IPS-11a (cell line): ENCODE measurements around the gene GGCX.

ENCODE experiments used
- H3K4me3 ChIP-seq: one replicate; pipeline ENCODE4 v1.5.1; 2013; ENCODE audit warnings: low read depth, low read length, control low read depth

Gene GGCX

GRCh38 chr2:85522090-85522647 is 39.1 kb downstream of the GGCX start:
- no peak overlapping the region for H3K4me3 ChIP-seq

DNA sequence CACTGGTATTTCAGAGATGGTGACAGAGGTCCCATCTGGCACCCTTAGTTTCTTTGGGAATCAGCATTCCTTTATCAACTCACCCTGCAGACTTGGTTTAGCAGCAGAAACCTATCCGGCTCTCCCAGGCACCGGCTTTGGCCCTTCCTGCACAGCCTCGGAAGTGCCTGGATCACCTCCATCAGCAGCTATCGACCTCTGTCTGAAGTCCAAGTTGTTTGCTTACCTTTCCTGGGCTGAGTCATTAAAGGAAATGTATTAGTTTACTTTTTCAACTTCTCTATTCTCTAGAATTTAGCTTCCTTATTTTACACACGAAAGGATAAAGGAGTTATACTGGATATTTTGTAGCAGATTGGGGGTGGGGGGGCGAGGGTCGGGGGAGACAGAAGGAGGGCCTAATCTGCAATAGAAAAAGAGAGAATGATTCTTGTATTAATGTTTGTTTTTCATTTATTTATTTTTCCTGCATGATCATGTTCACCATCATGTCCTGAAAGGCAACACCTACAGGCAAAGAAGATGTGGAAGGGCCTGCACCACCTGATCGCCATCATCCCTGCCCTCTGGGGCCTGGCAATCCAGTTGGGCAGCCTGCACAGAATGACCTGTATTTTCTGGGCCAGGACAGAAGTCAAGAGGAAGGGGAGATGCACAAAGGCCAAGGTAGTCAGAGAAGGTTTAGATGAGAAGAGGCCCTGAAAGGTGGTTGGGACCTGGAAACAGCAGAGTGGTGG is 44.5 kb downstream of the GGCX start:
- H3K4me3 ChIP-seq, result no peak overlapping the region

DNA sequence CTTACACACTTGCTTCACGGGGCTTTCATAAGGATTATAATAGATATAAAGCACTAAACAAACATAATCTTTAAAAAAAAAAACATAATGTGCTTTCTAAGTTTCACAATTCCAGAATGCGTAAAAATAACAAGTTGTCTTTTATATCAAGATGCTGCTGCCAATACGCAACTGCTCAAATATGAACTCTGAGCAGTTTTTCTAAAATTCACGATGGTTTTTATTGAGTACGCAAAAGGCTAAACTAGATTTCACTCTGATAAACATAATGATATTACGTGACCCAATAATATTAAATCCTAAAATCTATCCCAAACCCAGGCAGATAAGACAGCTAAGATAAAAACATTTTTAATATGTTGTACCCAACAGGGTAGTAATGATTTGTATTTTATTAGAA is 47.0 kb downstream of the GGCX start:
- no peak overlapping the region for H3K4me3 ChIP-seq

- no peak overlapping the region for H3K4me3 ChIP-seq
Measured at GRCh38 chr2:85511008-85511811, 50.1 kb downstream of the GGCX start.

DNA sequence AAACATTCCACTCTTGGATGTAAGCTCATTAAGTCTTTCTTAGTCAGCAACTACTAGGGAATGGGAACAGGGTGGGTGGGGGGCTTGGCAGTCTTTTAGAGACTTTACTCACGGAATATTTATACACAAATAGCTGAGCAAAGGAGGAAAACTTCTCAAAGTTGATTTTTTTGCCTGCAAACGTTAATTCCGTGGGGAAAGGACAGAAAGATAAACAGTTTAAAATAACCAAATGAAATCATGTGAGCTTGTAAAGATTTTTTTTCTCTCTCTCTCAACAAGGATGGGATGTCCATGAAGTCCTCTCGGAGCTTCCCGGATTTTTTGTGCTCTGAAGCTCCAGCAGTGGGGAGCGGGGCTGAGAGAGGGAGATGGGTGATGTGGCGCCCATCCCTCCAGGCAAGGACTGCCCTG is 54.5 kb downstream of the GGCX start:
- H3K4me3 ChIP-seq, result no peak overlapping the region

- no peak overlapping the region for H3K4me3 ChIP-seq
Measured at GRCh38 chr2:85505551-85506238, 55.6 kb downstream of the GGCX start.

DNA sequence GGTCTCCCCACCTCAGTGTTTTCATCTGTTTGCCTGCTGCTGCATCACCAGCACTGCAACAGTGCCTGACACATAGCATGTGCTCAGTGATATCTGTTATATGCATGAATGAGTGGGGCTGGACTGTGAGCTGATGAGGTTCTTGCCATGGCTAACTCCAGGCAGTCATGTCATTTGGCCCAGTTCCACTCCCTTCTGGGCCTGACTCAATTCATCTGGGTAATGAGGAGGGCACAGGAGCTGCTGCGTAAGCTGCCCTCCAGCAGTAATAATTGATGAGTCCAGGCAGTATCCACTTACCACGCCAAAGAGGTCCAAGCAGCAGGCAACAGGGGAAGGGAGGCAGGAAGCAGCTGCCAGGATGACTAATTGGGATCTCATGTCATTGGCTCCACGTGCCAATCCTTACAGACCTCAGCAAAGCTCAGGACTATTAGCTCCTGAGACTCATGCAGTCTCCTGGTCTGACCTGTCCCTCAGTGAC is 56.5 kb downstream of the GGCX start:
- no peak overlapping the region for H3K4me3 ChIP-seq

- H3K4me3 ChIP-seq, result no peak overlapping the region
Measured at GRCh38 chr2:85503851-85504777, 57.2 kb downstream of the GGCX start.

DNA sequence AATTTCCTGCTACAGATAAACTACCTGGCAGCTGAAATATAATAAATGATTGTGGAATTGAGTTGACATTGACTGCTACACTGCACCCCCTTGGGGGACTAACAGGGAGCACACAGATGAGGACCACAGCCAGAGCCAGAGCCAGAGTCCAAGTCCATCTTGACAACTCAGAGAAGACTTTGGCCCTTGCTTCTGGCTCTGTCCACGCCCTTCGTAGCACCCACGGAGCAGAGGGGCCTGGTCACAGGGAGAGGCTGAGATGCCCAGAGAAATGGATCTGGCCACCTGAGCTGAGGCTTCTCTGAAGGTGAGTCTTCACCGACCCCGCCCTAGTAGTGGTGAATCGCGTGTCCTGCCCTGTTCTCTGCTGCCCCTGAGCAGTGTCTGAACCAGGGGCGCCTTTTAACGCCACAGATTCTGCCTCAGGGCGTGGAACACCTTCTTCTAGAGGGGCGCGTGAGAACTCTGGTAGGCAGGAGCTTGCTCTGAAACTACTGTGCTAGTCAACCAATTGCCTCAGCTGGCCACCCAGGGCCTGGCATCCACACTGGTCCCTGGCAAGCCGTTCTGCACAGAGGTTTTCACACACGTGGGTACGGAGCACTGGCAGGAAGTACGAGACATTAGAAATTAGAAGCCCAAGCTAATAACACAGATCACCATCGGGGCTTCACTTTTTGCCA is 58.0 kb downstream of the GGCX start:
- no peak overlapping the region for H3K4me3 ChIP-seq

DNA sequence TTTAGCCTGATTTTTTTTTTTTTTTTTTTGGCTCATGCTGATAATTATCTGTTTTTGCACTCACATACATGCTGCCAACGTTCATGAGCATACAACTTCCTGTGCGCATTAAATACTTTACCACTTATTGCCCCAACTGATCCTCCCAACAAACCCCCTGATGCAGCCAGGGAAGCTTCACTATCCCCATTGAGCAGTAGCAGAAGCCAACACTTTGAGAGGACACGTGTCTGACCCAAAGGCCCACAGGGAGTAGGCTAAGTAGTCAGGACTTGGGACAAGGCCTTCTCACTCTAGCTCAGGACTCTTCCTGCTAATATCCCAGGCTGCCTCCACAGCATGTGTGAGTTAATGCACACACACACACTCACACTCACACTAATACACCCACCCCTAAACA is 58.6 kb downstream of the GGCX start:
- no peak overlapping the region for H3K4me3 ChIP-seq

- H3K4me3 ChIP-seq, result no peak overlapping the region
Measured at GRCh38 chr2:85501248-85501647, 60.0 kb downstream of the GGCX start.

GRCh38 chr2:85497944-85498630 is 63.2 kb downstream of the GGCX start:
- no peak overlapping the region for H3K4me3 ChIP-seq

- no peak overlapping the region for H3K4me3 ChIP-seq
Measured at GRCh38 chr2:85496436-85496835, 64.9 kb downstream of the GGCX start.
